GM12872 (cell line): ENCODE results near the gene ENG.

Experiments used
- CTCF ChIP-seq: IDR thresholded peaks from 3 replicates; pipeline ENCODE4 v1.5.1; 2011; ENCODE audit warnings: low read depth, mild to moderate bottlenecking, low read length, moderate library complexity; ENCODE audit not compliant: insufficient read depth

ENG gene

GRCh38 chr9:127771570-127772189 lies 82.8 kb downstream of the ENG start:
- TF ChIP-seq CTCF = no peak

DNA sequence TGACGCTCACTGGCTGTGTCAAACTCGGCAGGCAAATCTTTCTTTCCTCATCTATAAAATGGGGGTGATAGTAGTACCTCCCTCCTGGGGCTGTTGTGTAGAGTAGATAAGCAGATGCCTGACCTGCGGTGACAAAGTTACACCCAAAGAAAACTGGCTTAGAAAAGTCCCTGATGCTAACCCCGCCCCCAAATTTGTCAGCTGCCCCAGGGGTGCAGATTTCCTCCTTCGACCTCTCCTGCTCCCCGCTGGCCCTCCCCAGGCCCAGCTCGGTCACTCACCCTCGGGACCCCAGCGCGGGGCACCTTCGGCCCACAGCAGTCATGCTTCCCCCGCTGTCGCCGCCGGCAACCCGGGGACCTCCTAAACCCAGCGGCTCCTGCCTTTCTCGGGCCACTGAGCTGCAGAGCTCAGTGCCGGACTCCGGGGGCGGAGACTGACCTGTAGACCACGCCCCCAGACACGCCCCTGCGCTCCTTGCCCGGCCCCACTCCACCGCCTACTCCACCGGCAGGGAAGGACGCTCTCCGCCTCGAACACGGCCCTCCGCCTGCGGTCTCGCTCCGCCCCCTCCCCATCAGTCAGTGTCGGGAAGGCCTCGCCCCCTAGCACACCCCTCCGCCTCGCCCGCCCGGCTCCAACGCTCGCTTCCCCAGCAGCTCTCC lies 83.4 kb downstream of the ENG start:
- TF ChIP-seq CTCF = no peak

DNA sequence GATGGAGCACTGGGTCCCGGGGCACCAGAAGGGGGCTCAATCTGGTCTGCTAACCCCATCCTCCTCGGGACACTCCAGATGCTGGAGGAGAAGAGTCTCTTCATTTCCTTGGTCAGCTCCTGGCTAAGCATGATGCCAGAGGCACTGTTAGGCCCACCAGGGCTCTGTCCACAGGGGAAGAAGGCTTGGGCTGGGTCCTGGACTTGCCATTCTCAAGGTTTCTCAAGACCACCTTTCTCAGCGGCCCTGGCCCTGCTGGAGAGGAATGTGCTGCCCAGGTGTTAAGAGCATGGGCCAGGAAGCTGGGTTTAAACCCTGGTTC lies 83.9 kb downstream of the ENG start:
- TF ChIP-seq CTCF = no peak

- no peak for TF ChIP-seq CTCF
Measured at GRCh38 chr9:127769929-127770582, 84.4 kb downstream of the ENG start.

DNA sequence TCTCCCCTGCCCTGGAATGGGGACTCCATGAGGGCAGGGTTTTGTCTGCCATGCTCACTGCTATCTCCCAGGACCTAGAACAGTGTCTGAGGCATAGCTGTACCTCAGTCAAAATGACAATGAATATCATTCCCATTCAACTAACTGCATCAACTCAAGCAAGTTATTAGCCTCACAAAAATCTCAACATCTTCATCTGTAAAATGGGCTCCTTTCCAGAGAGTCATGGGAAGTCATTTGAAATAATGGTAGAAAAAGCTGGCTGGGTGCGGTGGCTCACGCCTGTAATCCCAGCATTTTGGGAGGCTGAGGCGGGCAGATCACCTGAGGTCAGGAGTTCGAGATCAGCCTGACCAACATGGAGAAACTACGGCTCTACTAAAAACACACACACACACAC lies 85.4 kb downstream of the ENG start:
- no peak for TF ChIP-seq CTCF

DNA sequence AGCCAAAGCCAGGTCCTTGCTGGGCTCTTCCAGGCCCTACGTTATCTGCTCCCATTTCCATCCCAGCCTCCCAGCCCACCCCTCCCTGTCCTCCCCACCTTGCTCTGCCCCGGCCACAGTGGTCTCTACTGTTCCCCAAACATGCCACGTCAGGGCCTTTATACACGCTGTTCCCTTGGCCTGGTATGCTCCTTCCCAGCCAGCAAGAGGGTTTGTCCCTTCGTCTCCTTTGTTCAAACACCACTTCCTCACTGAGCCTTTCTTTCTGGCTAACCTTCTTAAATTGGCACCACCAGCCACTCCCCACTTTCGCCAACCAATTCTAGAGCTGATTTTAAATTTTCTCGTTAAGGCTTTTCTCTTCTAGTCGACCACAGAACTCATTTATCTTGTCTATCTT lies 85.8 kb downstream of the ENG start:
- no peak for TF ChIP-seq CTCF

DNA sequence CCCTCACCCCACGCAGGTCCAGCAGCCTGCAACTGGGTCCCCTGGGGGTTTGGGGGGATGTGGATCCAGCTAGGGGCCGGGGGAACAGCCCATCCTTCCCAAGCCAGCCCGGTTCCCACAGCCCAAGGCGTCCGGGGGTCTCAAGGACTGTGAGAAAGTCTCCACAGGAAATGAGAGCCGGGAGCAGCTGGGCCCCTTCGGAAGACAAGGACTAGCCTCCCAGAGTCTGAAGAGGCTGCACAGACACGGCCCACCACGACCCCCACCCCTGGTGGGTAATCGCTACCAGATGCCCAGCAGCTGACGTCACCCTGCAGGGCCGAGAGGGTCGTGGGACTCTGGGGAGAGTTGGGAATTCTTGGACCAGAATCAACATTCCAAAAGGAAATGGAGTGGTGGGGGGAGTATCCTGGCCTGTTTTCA lies 86.5 kb downstream of the ENG start:
- no peak for TF ChIP-seq CTCF
